NCI-H2196 (cell line): ENCODE data around the gene SNAP29.
"Not testable (repeated sequence)": the region's sequence is repeated elsewhere in the genome, so short reads cannot be mapped to it uniquely, and the experiment has no call there.

Experiments used
- DNase-seq: peaks from one replicate; lab custom pipeline; 2025; ENCODE audit not compliant: unreplicated experiment; lab: John Stamatoyannopoulos, UW

The SNAP29 gene

DNA sequence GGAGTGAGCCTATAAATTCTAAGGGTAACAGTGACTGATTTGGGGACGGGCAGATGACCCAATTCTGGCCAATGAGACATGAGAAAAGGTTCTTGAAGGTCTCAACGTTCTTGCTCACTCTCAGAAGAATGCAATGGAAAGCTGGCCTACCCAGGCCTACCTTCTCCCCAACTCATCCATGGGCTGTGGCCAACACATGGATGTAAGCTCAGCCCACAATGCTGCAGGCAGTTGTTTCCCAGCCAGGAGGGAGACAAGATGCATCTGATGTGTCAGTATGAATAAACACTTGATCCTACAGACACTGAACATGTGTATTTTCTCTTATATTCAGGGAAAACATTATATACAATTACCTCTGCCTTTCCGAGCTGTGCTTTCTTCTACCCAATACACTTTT lies 24.6 kb upstream of the SNAP29 start:
- no peak for DNase-seq

DNA sequence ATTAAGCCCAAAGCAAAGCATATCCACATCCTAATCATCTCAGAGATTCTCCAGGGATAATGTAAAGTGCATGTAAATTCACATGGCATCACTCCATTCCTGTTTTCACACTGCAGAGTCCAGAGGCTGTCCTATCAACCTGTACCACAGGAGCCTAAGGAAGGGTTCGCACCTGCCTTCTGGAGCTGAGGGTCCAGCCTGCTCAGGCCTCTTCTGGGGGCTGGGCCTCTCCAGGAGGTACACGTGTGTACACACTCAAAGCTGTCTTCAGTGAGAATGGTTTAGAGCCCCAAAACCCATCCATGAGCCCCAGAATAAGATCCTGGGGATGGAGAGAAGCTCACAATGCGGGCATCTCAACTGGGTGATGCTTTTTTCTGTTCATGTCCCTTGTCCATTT lies 24.1 kb upstream of the SNAP29 start:
- DNase-seq: no peak

DNA sequence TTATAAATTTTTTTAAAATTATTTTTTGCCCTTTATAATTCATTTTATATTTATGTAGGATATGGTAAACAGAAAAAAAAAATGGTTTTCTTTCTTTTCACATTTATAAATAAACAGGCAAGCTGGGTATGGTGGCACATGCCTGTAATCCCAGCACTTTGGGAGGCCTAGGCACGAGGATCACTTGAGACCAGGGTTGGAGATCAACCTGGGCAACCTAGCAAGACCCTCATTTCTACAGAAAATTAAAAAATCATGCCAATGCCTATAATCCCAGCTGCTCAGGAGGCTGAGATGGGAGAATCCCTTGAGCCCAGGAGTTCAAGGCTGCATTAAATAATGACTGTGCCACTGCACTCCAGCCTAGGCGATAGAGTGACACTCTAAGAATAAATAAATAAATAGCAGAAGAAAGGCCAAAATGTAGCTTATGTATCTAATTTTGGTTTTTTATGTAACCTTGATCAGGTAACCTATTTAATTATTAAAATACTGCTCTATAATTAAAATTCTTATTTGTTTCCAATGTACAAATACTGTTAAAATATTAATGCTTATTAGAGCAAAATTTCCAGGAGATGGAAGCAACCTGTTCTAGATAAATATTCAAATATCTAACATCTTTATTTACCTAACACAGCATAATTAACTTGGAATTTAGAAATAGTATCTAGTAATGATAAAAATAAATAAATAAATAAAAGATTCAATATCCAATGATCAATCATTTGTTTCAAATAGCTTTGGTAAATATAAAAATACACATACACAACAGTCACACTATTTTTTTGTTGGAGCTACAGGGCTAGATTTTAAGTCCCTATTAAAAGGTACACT lies 21.6 kb upstream of the SNAP29 start:
- DNase-seq: no peak

DNA sequence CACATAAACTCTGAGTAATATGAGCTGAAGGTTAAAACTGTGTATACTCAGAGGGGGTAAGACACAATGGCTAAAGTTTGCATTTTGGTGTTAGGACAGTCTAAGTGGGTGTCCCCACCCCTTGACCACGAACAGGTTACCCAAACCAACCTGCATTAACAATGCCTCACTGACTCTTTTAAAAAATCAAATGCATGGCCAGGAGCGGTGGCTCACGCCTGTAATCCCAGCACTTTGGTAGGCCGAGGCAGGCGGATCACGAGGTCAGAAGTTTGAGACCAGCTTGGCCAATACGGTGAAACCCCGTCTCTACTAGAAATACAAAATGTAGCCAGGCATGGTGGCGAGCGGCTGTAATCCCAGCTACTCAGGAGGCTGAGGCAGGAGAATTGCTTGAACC lies 19.5 kb upstream of the SNAP29 start:
- not testable (repeated sequence) for DNase-seq

DNA sequence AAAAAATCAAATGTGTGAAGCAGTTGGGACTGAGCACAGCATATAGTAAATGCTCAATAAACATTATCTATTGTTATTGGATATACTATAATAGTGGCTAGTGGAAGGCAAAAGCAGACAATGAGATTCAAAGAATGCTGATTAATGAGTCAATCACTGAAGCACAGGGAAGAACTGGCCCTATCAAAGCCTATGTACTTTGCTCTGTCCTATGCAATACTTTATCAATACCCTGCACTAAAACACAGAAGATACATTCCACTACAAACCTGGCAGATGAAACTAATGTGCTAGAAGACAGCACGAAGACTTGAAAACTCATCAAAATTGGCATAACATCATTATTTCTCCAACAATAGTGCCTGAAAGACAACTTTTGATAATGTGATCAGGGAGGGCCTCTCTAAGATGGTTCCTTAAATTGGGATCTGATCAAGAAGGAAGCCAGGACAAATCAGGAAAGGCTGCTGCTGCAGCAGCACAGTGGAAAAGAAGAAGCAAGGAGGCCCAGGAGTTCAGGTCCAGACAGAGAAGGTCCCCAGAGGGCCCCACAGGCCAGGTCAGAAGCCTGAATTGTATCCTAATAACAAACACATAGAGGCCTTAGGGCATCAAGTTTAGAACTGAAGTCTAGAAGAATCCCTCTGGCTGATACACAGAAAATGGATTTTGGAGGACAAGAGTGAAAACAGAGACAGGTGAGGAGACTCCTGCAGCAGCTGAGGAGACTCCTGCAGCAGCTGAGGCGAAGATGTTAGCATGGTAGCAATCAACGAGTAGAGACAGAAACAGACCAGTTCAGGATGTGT lies 18.8 kb upstream of the SNAP29 start:
- DNase-seq: no peak

DNA sequence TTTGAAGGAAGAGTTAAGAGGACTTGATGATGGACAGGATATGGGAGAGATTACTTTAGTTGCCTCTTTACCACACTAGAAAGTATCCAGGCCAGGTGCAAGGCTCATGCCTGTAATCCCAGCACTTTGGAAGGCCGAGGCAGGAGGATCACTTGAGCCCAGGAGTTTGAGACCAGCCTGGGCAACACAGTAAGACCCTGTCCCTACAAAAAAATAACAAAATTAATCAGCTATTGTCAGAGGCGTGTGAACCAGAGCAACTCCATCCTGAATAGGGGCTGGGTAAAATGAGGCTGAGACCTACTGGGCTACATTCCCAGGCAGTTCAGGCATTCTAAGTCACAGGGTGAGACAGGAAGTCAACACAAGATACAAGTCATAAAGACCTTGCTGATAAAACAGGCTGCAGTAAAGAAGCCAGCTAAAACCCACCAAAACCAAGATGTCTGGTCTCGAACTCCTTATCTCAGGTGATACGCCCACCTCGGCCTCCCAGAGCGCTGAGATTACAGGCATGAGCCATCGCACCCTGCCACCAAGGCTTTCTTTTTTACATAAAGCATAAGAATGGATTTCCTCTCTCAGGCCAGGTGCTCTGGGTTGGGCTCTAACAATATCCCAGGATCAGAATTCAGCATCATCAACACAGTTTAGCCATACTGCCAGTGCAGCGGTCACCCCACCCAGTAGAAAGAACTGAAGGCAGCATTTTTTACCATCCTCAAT lies 18.0 kb upstream of the SNAP29 start:
- no peak for DNase-seq

DNA sequence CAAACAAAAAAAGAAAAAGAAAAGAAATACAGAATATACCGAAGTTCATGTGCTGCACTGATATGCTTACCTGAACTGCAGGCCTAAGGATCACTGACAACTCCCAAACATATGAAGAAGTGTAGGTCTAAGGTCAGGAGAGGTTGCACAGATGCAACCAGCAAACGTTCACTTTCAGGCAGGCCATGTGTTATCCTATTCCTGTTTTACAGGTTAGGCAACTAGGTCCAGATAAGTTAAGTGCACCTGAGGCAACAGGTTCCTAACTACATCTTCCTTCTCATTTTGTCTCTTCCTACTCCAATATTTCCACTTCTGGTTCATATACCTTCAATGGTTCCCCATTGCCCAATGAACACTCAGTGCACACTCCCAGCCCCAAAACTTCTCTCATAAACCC lies 15.3 kb upstream of the SNAP29 start:
- DNase-seq: no peak

DNA sequence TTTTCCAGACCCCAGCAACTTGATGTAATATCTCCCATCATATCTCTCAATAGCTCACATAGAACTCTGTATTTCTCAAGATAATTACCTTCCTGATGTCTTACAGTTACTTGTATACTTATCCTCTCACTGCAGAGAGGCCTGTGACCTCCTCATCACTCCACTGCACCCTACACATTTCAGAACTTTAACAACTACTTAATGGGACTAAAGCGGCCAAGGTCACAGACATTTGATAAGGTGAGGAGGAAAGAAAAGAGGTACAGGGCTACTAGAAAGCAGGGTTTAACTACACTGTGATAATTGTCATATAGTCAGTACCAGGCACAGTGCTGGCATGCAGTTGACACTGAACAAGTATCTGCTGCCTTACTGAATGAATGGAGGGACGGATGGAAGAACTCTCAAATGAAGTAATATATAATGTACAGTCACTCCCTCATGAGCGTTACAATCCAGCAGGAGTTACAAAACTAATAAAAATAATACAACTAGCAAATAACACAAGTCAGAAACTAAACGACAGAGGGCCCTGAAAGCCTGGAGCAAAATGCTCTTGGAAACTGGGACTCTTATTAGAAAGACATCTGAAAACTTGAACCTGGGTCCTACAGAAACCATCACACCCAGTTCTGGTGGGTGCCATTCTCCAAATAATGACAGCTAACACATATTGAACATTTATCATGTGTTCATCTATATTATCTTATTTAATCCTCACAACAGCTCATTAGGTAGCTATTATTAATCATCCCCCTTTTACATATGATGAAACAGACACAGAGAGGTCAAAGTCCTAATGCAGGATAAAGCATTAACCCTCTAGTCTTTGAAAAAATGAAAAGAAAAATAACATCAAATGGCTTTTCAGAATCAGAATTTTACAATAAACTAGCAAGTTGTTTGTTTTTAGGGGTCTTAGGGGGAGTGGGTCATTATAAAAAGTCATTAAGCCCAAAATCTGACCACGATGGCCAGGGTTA lies 14.5 kb upstream of the SNAP29 start:
- DNase-seq: no peak

DNA sequence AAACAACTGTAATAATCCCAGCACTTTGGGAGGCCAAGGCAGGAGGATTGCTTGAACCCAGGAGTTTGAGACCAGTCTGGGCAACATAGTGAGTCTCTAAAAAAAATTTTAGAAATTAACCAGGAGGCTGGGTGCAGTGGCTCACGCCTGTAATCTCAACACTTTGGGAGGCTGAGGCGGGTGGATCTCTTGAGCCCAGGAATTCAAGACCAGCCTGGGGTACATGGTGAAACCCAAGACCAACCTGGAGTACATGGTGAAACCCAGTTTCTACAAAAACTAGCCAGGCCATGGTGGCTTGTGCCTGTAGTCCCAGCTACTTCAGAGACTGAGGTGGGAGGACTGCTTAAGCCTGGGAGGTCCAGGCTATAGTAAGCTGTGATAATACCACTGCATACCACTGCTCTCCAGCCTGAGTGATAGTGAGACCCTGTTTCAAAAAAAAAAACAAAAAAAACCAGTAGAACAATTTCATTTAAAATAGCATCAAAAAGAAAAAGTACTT lies 11.4 kb upstream of the SNAP29 start:
- no peak for DNase-seq

DNA sequence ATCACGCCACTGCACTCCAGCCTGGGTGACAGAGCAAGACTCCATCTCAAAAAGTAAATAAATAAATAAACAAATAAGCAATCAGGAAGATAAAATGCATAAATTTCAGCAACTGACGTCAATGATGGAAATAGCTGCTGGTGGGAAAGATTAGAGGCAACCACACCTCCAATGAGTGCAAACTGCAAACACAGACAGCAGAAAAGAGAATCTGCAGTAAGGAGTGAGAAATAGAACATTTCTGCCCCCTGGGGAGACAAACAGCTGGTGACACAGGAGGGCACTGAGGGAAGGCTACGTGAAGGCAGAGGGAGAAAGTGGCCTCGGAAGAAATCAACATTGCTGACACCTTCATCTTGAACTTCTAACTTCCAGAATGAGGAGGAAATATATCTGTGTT lies 6.7 kb upstream of the SNAP29 start:
- DNase-seq: no peak

DNA sequence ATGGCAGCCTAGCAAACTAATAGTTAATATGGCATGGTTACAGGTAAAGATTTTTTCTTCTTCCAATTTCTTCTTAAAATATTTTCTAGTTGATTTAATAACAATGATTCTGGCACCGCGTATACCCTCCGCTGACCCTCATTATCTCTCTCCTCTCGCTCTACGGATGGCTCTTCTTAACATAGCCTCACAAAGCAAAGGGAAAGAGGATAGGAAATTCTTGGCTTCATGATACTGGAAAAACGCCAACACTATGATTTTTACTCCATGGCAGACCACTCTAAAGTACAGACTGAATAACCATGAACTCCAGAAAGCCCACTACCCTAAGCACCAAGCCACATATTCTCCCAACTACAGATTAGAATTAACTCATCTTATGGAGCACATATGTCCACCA lies 6.3 kb upstream of the SNAP29 start:
- no peak for DNase-seq

DNA sequence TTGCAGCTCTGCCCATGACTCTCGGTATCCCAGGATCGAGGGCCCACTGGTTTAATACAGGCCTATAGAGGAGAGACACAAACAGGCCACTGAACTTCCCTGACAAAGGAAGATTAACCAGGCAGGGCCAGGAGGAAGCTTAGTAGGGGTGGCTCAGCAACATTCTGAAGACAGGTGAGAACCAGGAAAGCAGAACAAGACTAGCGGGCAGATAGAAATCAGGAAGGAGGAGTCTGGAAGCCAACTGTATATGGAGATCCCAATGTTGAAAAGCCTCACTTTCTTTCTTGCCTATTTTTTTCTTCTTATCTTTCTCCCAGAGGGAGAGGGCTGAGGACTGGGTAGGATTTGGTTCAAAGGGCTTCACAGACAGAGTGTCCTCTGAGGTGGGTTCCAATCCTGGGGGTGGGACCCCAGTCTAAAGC lies 5.6 kb upstream of the SNAP29 start:
- DNase-seq: no peak

DNA sequence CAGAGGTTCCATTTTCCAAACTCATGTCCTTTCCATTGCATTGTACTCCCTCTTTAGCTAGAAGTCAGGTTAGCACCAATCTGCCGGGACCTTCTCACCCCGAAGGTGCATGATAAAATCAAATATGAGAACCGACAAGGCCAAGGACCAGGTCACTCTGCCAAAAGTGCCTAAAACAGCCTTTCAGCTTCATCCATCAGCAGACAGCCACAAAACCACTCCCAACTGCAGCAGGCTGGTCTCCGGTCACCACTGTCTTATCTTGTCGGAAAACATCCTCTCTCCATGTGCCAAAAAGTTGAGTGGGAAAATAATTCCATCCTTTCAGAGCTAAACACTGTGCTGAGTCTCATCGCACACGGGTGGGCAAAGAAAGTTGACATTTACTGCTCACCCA lies 1.6 kb upstream of the SNAP29 start:
- no peak for DNase-seq

DNA sequence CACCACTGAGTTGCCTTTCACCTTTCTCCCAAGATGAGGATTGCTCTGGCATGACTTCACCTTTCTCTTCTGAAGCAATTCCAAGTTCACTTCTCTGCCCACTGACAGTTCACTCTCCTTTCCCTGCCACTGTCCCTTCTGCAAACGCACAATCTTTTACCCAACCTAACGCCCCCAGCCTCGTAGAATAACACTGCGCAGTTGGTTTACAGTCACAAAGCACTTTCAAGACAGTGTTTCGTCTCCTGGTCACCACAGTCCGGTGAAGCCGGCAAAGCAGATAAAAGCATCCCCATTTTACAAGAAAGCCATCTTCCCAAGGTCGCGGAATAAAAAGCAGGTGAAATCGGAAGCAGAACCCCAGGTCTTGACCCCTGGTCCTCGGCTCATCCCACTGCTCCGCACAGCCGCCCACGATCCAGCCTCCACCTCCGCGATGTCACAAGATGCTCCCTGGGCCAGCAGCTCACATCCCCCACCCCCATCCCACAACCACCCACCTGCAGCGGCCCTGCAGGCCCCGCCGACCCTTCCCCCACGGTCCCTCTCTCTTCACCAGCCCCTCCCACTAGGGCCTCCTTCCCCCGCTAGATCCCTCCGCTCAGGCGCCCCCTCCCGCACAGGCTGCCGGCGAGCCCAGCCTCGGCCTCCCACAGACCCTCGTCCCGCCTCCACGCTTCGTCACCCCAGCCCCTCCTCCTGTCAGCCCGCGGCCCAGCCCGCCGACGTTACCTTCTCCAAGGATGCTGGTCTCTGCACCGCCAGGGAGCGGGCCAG lies 781 bp upstream of the SNAP29 start:
- DNase-seq: peak; percentile 35

DNA sequence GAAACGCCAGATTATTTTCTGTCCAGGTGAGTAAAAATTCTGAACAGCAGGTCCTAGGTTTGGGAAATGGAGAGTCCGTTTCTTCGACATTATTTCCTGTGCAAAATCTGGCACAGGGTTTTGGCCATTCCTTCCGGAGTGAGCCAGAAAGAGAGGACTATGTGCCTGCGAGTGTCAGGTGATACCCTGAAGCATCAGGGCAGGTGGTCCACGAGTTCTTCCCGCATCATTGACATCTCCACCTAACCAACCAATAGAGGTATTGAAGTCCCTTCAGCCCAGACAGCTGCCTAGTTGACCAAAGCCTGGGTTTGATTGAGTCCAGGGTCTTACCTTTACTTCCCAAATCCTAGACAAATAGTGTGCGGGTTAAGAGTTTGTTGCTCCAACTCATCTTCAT lies 808 bp downstream of the SNAP29 start:
- no peak for DNase-seq

DNA sequence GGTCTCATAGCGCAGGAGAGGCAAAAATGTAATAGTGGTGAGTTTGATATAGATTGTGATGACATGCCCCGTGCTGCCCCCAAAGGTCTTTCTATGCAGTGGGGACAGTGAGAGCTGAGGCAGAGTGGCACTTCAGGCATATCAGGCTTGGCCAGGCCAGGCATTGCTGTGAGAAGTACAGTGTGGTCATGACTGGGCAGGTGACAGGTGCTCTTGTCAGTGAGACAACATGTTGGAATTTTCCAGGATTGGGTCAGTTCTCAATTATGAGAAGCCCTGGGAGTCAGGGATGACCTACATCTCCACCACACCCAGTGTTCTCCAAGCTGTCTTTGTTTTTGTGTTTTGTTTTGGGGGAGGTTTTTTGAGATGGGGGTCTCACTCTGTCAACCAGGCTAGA lies 3.7 kb downstream of the SNAP29 start:
- no peak for DNase-seq

DNA sequence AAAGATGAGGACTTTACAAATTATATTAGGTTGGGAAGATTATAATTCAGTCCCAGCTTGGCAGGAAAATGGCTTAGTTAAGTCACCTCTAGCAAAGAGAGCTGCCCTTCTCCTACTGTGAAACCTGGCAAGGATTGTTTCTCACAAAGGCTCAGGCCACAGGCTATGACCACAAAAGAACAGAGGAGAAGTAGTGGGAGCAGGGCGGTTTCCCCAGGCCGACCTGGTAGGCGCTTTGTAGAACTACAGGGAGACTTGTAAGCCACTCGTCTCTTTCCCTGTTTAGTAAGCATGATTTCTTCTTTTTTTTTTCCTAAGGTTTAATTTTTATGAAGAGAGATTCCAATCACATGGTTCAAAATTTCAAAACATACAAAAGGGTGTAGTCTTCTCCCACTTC lies 4.6 kb downstream of the SNAP29 start:
- no peak for DNase-seq

DNA sequence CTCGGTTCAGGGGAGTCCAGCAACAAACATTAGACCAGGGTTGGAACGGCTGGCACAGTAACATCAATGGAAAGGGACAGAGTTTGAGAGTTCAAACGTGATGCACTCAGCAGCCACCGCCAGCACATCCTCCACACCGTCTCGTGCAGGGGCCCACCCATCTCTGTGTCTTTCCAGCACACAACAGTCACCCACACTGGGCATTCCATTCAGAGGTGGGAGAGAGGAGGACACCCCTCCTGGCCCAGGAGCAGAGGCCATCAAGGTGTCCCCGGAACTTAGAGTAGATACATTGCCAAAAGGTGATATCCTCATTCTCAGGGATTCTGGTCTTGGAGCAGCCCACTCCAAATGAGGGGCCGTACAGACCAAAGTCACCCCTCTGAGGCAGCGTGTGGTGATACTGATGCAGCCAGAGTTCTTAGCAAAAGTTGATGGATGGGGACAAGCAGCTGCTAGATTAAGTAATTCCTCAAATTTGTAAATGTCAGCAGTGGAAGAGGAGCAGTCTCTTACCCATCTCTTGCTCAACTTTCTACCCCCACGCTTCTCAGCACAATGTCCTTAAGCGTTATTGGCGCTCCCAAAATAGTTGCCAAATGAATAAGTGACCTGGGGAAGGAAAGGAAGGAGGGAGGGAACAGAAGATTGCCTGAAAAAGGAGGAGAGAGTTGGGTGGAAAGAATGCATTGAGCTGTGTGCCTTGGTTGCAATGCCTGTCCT lies 5.5 kb downstream of the SNAP29 start:
- DNase-seq: no peak

DNA sequence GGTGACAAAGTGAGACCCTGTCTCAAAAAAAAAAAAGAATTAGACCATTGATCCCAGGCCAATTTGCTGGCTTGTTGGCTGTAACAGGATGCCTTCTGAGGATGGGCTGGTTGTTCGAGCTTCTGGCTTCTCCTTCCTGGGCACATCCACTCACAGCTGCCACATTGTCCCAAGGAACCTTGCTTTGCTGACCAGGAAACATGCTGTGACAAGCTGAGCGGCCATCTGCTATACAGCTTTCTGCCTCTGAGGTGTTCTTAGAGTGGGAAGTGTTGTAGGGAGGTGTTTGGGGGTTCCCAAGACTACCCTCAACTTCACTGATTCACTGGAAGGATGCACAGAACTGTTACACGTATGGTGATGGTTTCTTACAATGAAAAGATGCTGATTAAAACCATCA lies 6.5 kb downstream of the SNAP29 start:
- DNase-seq: no peak
